Stimulated activated CD4-positive, alpha-beta T cell treated with anti-CD3 and anti-CD28 coated beads, Interleukin-4, amount 100 ng/mL, for 24 hours (primary cell): ENCODE measurements around the gene PREX1.

Source experiments
- DNase-seq: peaks from one replicate; pipeline ENCODE4 v3.0.0-alpha.2; 2020

PREX1 gene

DNA sequence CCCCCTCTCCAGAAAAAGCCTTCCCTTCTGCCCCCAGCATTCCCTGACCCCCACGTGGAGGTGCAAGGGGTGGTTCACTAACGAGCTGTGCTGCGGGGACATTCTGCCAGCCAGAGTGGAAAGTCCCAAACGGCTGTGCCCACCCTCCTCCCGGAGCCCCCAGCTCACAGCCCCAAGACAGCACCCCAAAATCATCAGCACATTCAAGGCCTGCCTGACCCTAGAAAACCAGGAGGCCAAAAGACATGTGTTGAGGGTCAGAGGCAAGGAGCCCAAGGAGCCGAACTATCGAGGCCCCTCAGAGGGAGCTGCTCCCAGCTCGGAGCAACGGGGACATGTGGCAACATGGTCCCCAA lies 197.9 kb downstream of the PREX1 start:
- DNase-seq: no peak

DNA sequence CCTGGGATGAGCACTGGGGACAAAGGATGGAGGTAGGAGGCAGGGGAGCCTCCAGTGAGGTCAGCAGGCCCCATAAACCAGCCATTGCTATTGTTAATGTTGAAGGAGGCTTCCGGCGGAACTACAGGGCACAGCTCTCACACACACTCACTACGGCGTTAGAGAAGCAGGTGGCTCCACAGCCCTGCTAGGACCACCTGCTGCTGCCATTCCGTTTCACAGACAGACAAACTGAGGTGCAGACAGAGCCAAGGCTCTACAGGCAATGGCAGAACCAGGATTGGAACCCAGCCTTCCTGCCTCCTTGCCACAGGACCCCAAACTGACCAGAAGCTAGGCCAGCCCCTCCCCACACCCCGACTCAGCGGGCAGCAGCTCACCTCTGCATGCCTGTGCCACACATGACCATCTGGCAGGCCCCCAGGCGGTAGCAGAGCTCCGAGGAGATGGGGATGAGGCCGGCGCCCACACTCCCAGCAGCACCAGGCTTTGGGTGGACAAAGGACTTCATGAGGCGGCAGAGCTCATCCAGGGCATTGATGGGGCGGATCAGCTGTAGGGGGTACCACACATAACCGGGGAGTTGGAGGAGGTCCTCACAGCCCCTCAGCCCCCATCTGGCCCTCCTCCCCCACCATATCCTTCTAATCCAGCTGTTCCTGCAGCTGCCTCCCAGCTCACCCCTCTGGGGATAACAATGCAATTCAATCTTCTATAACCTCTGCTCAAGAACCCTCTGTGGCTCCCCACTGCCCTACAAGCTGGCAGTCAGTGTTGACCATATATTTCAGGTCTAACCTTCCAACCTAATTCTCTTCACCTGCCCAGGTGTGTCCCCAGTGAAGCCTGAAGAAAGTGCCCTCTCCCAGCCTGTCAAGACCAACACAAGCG lies 198.5 kb downstream of the PREX1 start:
- no peak for DNase-seq

DNA sequence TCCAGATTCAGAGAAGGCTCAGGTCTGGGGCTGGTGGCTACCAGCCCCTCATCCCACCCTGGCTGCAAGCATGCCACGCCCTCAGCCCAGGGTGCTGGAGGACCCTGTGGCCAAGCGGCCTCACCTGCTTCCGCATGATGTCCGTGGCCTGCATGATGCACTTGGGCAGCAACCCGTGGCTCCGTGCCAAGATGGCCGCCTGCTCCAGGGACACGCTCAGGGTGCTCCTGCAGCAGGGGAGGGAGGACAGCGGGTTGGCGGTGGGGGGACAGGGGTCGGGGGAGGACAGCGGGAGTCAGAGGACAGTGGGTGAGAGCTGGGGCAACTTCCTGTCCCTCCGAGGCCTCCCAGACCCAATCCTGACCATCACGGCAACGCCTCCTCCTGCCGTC lies 200.1 kb downstream of the PREX1 start:
- no peak for DNase-seq

DNA sequence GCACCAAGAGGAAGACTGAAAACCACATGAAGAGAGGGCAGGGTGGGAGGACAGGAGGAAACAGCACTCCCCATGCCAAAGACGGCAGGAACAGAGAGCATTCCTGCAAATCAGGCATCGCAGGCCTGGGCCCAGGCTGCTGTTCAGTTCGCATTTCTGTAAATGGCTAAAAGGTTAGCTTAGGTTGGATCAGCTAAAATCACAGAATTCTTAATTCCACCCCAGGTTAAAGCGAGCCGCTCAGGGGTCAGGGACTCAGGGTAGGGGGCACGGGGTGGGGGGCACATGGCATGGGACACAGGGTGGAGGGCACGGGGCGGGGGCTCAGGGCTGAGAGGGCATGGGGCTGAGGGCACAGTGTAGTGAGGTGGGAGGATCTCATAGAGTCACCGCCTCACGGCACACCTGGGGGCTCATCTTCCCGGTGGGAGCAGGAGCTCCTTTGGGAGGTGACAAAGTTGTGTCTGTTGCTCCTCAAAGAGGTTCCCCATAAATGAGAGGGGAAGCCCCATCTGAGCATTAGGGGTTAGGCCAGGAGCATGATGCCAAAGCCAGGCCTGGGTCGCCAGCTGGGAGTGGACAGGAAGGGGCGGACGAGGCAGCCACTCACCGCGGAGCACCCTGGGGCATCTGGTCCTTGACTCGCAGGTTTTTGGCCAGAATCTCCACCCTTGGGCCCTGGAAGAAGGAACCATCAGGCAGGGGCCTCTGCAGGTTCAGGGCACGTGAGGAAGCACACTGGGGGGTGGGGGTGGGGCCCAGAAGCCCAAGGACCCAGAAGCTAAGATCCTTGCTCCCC lies 200.7 kb downstream of the PREX1 start:
- no peak for DNase-seq

- no peak for DNase-seq
These were observed 201.4 kb downstream of the PREX1 start for GRCh38 chr20:48626226-48626937.

GRCh38 chr20:48625136-48625900 lies 202.5 kb downstream of the PREX1 start:
- DNase-seq: no peak

DNA sequence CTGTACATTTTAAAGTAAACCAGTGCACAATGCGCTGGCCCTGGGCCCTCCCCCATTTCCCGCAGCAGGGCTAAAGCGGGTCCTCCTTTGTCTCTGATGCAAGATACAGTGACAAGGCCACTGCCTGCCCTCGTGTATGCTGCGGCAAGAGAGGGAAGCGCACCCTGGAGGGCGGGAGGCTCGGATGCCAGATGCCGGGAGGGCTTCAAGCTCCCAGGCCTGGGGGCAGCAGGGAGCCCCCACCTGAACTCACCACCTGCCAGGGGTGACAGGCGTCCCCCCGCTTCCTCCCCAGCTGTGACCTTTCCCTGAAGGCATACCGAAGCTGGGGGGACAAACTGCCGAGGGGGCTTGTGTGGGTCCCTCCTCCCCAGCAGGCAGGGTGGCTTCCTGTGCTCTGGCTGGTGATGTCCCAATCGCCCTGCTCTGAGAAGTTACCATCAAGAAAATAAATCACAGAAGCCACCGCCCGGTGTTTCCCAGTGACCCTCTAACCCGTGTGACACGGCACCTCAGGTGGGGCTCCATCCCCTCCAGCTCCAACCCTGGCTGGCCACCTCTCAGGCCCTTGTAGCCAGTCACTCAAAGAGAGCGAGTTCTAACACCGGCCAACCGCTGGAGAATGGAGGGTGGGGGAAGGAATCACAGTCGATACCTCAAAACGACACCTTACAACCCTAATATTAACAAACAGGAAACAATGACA lies 203.3 kb downstream of the PREX1 start:
- DNase-seq: no peak

DNA sequence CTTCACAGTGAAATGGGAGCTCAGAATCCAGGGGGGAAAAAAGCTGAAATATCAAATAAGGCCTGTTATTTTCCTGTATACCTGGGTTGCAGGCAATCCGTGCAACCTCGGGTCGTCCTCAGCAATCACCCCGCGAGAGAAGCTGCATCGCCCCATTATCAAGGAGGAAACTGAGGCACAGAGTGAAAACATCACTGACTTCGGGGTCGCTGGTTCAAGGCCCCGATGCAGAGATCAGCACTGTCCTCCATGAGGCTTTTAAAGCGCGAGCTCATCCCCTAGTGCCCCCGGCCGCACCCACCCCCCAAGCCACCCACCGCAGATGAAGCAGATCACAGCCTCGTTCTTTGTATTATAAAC lies 203.9 kb downstream of the PREX1 start:
- DNase-seq: no peak

GRCh38 chr20:48623176-48623905 lies 204.5 kb downstream of the PREX1 start:
- DNase-seq: no peak

DNA sequence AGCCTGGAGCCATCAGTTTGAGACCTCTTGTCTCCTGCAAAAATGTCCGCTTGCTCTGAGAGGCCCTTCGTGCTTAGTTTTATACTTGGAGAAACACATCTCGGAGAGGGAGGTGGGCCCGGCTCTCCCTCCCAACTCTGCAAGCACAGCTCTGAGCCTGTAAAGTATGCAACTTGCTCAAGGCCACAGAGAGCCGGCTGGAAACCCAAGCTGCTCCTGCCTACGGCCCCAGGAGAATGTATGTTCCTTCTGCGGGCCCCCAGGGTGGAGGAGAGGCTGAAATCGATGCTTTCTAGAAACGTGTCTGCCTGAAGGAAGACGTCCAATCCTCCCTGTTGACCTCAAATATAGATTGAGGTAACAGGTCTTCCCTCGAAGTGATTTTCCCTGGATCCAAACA lies 205.4 kb downstream of the PREX1 start:
- no peak for DNase-seq

DNA sequence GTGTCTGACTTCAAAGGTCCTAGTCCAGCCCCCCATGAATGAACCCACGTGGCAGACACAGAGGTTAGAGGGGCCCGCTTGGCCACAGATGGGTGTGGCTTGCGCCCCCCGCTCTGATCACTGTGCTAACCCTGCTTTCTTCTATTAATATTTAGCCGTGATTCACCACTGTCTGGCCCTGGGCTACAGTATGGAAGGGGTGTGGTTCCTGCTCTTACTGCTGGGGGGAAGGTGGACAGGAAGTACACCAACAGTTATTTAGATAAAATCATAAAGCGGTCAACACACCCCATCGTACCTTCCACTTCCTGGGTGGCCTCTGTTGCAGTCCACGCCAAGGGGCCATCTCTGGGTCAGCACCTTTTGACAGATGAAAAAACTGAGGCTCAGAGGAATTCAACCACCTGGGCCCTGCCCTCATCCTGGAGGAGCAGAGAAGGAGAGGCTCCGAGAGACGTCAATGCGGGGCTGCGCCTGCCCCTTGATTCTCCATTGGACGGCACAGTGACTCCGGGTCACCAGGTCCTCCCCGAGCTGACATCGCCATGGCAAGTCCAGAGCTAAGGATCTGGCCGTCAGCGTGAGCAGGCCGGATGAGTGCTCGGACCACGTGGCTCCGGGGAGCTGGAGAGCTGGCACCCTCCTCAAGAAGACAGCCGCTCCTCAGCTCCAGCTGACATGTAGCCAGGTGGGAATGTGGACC lies 206.3 kb downstream of the PREX1 start:
- no peak for DNase-seq

GRCh38 chr20:48620507-48621375 lies 207.1 kb downstream of the PREX1 start:
- peak; percentile 73 for DNase-seq

DNA sequence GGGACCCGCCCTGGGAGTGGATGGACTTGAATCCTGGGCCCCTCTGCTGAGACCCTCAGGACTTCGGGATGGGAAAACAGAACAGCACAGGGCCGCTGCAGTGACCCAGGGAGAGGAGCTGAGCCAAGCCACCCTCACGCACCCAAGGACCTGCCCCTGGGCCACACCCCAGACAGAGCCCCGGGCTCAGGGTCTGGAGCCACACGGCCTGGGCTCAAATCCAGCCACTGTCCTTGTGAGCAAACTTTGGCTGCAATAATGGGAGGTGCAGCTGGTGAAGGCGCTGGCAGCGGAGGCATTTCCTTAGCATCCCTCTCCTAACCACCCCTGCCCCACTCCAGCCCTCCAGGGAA lies 207.7 kb downstream of the PREX1 start:
- DNase-seq: no peak

DNA sequence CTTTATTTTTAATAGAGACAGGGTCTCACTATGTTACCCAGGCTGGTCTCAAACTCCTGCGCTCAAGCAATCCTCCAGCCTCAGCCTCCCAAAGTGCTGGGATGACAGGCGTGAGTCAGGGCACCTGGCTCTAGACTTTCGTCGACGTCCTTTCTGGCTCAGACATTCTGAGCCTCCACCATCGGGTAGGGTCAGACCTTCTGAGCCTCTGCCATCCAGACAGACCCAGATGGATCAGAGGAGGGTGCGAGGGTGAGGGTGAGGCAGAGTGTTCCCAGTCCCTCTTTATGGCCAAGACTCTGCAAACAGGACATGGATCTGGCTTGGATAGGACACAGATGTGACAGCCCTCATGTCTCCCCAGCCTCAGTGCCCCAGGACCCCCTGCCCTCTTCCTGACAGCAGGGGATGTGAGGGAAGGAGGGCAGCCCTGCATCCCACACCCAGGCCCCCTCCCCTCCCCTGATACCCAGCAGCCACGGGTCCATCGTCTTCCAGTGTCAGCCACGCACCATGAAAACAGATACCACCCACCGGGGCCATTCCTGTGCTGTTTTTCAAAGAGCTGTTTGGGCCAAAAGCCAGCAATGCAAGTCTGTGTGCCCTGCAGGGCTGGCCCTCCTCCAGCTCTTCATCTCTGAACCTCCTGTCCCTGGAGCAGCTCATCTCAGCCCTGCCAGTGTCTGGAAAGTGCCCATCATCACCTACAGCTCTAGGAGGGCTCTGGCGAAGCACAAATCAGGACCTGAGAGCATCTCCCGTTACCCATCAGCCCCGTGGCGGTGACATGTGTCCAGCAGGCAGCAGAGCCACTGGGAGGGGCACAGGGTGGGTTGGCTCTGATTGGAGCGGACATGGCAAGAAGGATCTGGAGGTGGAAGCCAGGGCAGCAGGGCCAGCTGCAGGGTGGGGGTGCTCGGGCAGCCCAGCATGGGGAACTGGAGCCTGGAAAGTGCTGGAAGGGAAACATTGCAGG lies 208.4 kb downstream of the PREX1 start:
- no peak for DNase-seq

GRCh38 chr20:48618631-48619030 lies 209.2 kb downstream of the PREX1 start:
- DNase-seq: no peak

DNA sequence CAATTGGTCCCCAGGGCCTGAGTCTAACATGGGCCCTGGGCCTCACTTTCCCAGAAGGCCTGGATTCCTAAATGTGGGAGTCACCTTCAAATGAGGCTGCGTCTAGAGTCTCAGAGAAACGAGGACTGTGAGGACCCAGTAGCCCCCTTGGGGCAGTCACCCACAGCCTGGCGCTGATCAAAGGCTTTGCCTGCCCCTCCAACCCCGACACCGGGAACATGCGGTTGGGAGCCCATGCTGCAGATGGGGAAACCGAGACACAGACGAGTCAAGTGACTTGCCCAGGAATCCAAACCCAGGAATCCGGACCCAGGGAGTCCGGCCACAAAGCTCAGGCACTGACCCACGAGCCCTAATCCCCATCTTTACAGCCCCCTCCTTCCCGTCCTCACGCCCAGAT lies 209.7 kb downstream of the PREX1 start:
- DNase-seq: no peak

DNA sequence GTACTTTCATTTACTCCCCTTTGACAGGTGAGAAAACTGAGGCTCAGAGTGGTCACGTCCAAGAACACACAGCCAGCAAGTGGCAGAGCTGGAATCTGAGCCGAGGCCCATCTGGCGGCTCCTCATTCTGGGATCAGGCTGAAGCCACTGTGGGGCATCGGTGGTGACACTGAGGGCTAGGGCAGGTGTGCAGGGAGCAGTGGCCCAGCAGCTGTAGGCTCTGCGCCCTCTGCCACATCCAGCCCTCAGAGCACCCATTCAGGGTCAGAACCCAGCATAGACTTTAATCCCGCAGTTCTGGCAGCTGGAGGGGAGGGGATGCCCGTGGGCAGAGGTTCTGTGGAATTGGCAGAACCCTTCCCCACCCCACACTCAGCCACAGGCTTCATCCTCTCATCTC lies 210.3 kb downstream of the PREX1 start:
- DNase-seq: no peak

DNA sequence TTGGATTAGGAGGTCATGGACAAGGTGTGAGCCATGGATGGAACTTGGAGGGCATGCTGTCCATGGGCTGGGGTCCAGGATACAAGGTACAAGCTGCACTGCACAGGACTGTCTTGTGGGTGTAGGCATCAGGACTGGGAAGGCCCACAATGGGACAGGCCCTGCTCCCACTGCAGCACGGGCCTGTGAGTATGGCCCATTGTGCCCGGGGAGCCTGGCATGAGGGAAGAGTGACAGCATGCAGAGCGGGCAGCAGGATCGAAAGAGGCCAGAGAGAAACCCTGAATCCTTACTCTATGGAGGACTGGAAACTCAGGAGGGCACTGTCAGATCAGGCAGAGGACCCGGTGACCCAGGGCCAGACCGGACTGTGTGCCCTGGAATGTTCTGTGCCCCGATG lies 211.3 kb downstream of the PREX1 start:
- DNase-seq: no peak

GRCh38 chr20:48615871-48616270 lies 211.9 kb downstream of the PREX1 start:
- no peak for DNase-seq
